Left ventricle myocardium inferior (tissue), 1 donor: Measurements from ENCODE around the gene RASA3. TPM values are rescaled to one million over a fixed set of nuclear protein-coding genes. Genes with fewer than 3 reads are reported as not detected.
A peak's percentile ranks its signal among the peaks of the same experiment; 100 is the strongest.

Source experiments
- DNase-seq: peaks from one replicate; pipeline ENCODE4 v3.0.0-alpha.2; 2020
- H3K27ac ChIP-seq: fragments of 200-600 bp; replicated peaks from 2 replicates; pipeline ENCODE4 v1.8.0; 2021
- H3K27me3 ChIP-seq: fragments of 200-600 bp; 2 replicates; pipeline ENCODE4 v1.8.0; 2021; ENCODE audit warnings: low read depth
- H3K36me3 ChIP-seq: fragments of 200-600 bp; 2 replicates; pipeline ENCODE4 v1.8.0; 2021
- H3K4me1 ChIP-seq: fragments of 200-600 bp; 2 replicates; pipeline ENCODE4 v1.8.0; 2021
- H3K4me3 ChIP-seq: fragments of 200-600 bp; 2 replicates; pipeline ENCODE4 v1.8.0; 2021; ENCODE audit warnings: mild to moderate bottlenecking, moderate library complexity
- H3K9me3 ChIP-seq: fragments of 200-600 bp; replicated peaks from 2 replicates; pipeline ENCODE4 v1.8.0; 2021
- intact Hi-C: fragments of 100-400 bp; cut with micrococcal nuclease; formaldehyde crosslinking; loops from one replicate; pipeline ENCODE4 v1.11.0; 2022
- total RNA-seq: library from RNA; stranded (reverse); fragmentation: NEBNext Ultra II Directional; extraction: Animal tissue kit (Norgen Biotek cat#: 25700); gene quantifications from one replicate; pipeline ENCODE4 v1.2.1, GENCODE V29; 2021
- TF ChIP-seq, protein P1 (sequence below): fragments of 200-600 bp; IDR thresholded peaks from 2 replicates; pipeline ENCODE4 v1.8.0; 2021; ENCODE audit warnings: antibody characterized with exemption, mild to moderate bottlenecking, borderline replicate concordance
- donor health status: DM: no; HTN: yes; CAD: no; lungs with severe emphysema.

Gene RASA3
- total RNA-seq, 1 donor from 2014 or later = 9.5 TPM

GRCh38 chr13:113955691-113956090, 176.7 kb downstream of the RASA3 start:
- no peak overlapping the region for H3K4me3 ChIP-seq
- H3K27ac ChIP-seq = no peak overlapping the region
- peaks cover 16% of the 10 kb centered on the region for H3K9me3 ChIP-seq
- DNase-seq = no peak
- peaks cover 9% of the 10 kb centered on the region for H3K4me1 ChIP-seq
- intact Hi-C loops = no loop called here
- no peaks in the 10 kb centered on the region for H3K27me3 ChIP-seq
- no peaks in the 10 kb centered on the region for H3K36me3 ChIP-seq
- TF ChIP-seq, protein P1, sequence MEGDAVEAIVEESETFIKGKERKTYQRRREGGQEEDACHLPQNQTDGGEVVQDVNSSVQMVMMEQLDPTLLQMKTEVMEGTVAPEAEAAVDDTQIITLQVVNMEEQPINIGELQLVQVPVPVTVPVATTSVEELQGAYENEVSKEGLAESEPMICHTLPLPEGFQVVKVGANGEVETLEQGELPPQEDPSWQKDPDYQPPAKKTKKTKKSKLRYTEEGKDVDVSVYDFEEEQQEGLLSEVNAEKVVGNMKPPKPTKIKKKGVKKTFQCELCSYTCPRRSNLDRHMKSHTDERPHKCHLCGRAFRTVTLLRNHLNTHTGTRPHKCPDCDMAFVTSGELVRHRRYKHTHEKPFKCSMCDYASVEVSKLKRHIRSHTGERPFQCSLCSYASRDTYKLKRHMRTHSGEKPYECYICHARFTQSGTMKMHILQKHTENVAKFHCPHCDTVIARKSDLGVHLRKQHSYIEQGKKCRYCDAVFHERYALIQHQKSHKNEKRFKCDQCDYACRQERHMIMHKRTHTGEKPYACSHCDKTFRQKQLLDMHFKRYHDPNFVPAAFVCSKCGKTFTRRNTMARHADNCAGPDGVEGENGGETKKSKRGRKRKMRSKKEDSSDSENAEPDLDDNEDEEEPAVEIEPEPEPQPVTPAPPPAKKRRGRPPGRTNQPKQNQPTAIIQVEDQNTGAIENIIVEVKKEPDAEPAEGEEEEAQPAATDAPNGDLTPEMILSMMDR = no peak

DNA sequence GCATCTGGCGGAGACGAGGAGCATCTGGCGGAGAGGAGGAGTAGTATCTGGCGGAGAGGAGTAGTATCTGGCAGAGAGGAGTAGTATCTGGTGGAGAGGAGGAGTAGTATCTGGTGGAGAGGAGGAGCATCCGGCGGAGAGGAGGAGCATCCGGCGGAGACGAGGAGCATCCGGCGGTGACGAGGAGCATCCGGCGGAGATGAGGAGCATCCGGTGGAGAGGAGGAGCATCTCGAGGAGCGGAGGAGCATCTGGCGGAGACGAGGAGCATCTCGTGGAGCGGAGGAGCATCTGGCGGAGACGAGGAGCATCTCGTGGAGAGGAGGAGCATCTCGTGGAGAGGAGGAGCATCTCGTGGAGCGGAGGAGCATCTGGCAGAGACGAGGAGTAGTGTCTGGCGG, 177.2 kb downstream of the RASA3 start:
- no peak overlapping the region for H3K4me3 ChIP-seq
- no peak for DNase-seq
- H3K4me1 ChIP-seq = peaks cover 11% of the 10 kb centered on the region
- no peak overlapping the region for H3K27ac ChIP-seq
- TF ChIP-seq, protein P1 = no peak
- H3K27me3 ChIP-seq = no peaks in the 10 kb centered on the region
- no peaks in the 10 kb centered on the region for H3K36me3 ChIP-seq
- intact Hi-C loops = no loop called here
- H3K9me3 ChIP-seq = peaks cover 13% of the 10 kb centered on the region

DNA sequence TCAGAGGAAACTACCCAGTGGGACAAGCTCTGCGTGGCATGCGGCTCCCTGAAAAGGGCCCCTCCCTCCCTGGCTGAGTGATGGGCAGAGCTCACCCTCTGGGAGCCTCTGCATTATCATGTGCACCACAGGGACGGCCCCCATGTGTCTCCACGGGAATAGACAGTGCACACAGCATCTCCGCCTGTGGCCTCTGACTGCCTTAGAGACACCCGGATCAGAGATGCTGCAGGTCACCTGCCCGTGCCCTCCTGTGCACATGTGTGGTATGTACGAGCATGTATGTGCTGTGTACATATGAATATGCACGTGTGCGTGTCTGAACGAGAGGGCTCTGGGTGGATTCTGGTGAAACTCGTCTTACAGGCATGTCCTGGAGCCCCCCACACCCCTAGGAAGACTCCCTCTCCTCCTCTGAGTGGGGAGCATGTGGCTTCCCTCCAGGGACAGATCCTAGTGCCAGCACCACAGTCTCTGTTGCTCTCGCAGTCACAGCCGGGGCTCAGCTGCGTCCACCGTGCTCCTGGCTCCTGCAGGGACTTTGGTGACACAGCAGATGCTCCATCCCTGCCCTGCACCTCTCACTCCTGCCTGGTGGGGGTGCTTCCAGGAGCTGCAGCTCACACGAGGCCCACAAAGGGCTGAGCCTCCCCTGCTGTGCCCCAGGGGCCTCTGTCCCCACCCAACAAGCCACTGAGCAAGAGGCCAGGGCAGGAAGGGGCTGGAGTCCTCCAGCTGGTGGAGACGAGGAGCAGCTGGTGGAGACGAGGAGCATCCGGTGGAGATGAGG, 178.2 kb downstream of the RASA3 start:
- Histone ChIP-seq H3K27me3 (no peaks in the 10 kb centered on the region), H3K4me1 (peaks cover 11% of the 10 kb centered on the region), H3K27ac (no peak overlapping the region), H3K4me3 (no peak overlapping the region), H3K9me3 (peaks cover 3% of the 10 kb centered on the region), H3K36me3 (no peaks in the 10 kb centered on the region)
- TF ChIP-seq, protein P1 = no peak
- DNase-seq = peak; percentile 9
- intact Hi-C loops = no loop called here

DNA sequence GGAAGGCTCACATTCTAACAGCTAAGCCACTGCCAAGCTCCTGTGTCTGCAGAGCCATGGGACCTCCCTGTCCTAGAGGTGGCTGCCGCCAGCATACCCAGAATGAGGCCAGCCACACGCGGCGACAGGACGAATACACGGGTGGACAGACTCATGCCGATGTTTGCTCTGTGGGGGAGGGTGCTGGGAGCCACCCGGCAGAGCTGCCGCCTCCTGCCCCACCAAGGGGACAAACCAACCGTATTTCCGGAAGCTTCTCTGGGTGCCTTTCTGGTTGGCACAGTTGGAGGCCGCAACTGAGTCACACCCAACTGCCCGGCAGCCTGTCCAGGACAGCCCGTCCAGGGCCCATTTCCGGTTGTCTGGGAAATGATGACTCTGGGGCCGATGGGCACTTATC, 178.9 kb downstream of the RASA3 start:
- H3K27me3 ChIP-seq = no peaks in the 10 kb centered on the region
- no peak overlapping the region for H3K27ac ChIP-seq
- intact Hi-C loops = no loop called here
- no peaks in the 10 kb centered on the region for H3K36me3 ChIP-seq
- peaks cover 11% of the 10 kb centered on the region for H3K4me1 ChIP-seq
- H3K4me3 ChIP-seq = no peak overlapping the region
- DNase-seq = peak; percentile 10
- TF ChIP-seq, protein P1 = no peak
- H3K9me3 ChIP-seq = no peaks in the 10 kb centered on the region

DNA sequence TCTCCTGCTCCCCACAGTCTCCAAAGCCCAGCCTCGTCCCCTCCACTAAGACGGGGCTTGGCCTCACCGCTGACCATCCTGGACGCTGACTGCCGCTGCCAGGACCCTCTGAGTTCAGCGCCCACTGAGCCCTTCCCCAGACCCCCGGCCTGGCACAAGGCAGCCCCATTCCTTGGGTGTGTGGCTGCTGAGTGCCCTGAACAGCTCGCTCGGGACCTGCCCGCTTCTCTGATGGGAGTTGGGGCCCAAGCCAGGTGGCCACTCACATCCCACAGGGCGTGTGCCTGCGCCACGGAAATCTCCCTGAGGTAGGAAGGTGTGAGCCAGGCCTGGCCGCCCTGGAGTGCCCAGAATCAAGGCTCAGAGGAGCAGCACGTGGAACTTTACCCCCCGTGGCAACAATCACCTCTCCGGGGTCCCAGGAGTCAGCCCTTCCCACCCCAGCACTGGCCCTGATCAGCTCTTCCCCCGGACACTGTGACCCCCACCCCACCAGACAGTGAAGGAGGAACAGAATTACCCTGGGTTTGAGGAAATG, 179.4 kb downstream of the RASA3 start:
- no peak for DNase-seq

More for the DNA sequence above, 179.4 kb downstream of the RASA3 start:
- no peaks in the 10 kb centered on the region for H3K27me3 ChIP-seq
- no peaks in the 10 kb centered on the region for H3K9me3 ChIP-seq
- H3K4me1 ChIP-seq = peaks cover 11% of the 10 kb centered on the region
- H3K4me3 ChIP-seq = no peak overlapping the region
- intact Hi-C loops = no loop called here
- no peaks in the 10 kb centered on the region for H3K36me3 ChIP-seq
- no peak overlapping the region for H3K27ac ChIP-seq
- TF ChIP-seq, protein P1 = no peak
